ENCODE measurements around the gene OR52N2. TPM values are rescaled to one million over a fixed set of nuclear protein-coding genes. Genes with fewer than 3 reads are reported as not detected.

OR52N2 gene
- not detected in 2 replicates for total RNA-seq

GRCh38 chr11:5808500-5809121 is at the start of gene OR52N2:
TSS of gene OR52N2 (plus strand) at chr11:5808924. CDS start at chr11:5820336, 11,412 bp downstream.

GRCh38 chr11:5783255-5783654 is 25.5 kb upstream of the OR52N2 start, which contains the start of gene OR52N5:
TSS of gene OR52N5 (minus strand) at chr11:5783355. CDS start at chr11:5778634, 4,721 bp downstream.

GRCh38 chr11:5791165-5791564 is 17.6 kb upstream of the OR52N2 start, which contains the start of gene OR52N1:
TSS of gene OR52N1 (minus strand) at chr11:5791265. CDS start at chr11:5788816, 2,449 bp downstream.

DNA sequence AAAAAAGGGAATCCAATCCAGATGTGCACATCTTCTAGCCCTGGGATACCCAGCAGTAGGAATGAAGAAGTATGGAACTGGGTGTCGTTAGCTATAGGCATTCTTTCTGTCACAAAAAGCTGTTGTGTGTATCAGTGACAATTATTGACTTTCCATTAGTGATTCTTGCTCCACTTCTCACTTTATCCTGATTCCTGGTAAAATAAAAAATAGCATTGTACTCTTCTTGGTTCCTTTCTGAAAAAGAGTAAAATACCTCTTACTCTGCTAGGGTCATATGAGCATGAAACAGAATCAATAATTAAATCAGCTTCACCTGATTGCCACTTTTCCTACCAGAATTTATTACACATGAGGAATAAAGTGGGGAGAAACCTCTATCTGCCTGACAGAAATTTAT is 33.1 kb downstream of the OR52N2 start, which contains the start of gene OR52E6:
OR52E6 (minus strand) TSS at position 101 of the 400 bp plus-strand sequence; CDS start at position 101, 0 bp downstream.

DNA sequence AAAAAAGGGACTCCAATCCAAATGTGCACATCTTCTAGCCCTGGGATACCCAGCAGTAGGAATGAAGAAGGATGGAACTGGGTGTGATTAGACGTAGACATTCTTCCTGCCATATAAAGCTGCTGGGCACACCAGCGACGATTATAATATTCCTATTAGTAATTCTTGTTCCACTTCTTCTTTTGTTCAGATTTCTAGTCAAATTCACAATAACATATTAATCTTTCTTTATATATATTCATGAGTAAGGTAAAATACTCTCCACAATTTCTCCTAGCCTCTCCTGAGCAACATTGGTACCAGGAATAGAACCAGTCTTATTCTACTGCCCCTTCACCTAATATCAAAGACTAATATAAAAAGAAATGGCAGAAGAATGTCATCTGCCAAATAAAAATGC is 48.9 kb downstream of the OR52N2 start, which contains the start of gene OR52E8:
OR52E8 (minus strand) TSS at position 101 of the 400 bp plus-strand sequence; CDS start at position 101, 0 bp downstream.

Other genes starting within 250 kb of the OR52N2 start
- gene OR52B6, start 228.0 kb upstream of the OR52N2 start, total RNA-seq: not detected in 2 replicates
- 5.1 and 6.1 TPM in 2 replicates for gene TRIM6, start 212.3 kb upstream of the OR52N2 start, total RNA-seq
- 1.8 and 2.0 TPM in 2 replicates for gene TRIM34, start 183.9 kb upstream of the OR52N2 start, total RNA-seq
- 16.5 and 23.2 TPM in 2 replicates for gene TRIM5, start 123.8 kb upstream of the OR52N2 start, total RNA-seq
- gene TRIM22, start 119.1 kb upstream of the OR52N2 start, total RNA-seq: 5.1 and 8.6 TPM in 2 replicates
- not detected in 2 replicates for gene OR56B1, start 72.5 kb upstream of the OR52N2 start, total RNA-seq
- not detected in 2 replicates for gene OR52N4, start 54.7 kb upstream of the OR52N2 start, total RNA-seq
- not detected in 2 replicates for gene OR52N5, start 25.6 kb upstream of the OR52N2 start, total RNA-seq
- not detected in 2 replicates for gene OR52N1, start 17.7 kb upstream of the OR52N2 start, total RNA-seq
- not detected in 2 replicates for gene OR52E6, start 33.0 kb downstream of the OR52N2 start, total RNA-seq
- gene OR52E8, start 48.8 kb downstream of the OR52N2 start, total RNA-seq: not detected in 2 replicates
- gene OR52E4, start 71.7 kb downstream of the OR52N2 start, total RNA-seq: not detected in 2 replicates
- gene OR52E5, start 84.3 kb downstream of the OR52N2 start, total RNA-seq: not detected in 2 replicates
- not detected in 2 replicates for gene OR56A3, start 133.3 kb downstream of the OR52N2 start, total RNA-seq
- gene OR56A5, start 159.6 kb downstream of the OR52N2 start, total RNA-seq: not detected in 2 replicates
- gene OR52L1, start 178.1 kb downstream of the OR52N2 start, total RNA-seq: not detected in 2 replicates
- not detected in 2 replicates for gene OR56A4, start 198.0 kb downstream of the OR52N2 start, total RNA-seq
- gene OR56A1, start 221.8 kb downstream of the OR52N2 start, total RNA-seq: not detected in 2 replicates

Measured in mesangial cell (primary cell).